ENCODE results near the gene FSCN2. TPM values are rescaled to one million over a fixed set of nuclear protein-coding genes. Genes with fewer than 3 reads are reported as not detected.

Gene FSCN2
- total RNA-seq, 2 donors from 2014 or later, result 1.6 to 2.0 TPM

- intact Hi-C loops (cut with DNase I), result no loop called here
- no peak for DNase-seq (ENCODE audit: low spot score)
Measured at GRCh38 chr17:81564778-81565177, 36.6 kb downstream of the FSCN2 start.

DNA sequence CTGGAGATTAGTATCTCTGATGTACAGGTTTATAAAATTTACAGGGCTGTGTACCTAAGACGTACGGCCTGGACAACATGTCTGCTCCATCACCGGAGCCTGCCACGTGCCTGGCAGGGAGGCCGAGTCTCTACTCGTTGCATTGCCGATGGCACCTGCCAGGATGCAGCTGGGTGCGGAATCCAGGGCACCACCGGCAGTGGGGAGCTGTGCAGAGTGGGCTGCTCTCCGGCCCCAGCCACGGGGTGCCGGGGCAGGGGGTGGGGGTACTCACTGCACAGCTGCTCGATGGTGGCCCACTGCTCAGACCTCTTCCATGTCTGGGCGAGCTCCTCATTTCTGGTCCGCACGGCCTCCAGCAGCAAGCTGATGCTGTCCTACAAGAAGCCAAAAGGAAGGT is 37.1 kb downstream of the FSCN2 start:
- intact Hi-C loops (cut with DNase I), result no loop called here
- no peak for DNase-seq (ENCODE audit: low spot score)

- peak; percentile 90 for DNase-seq (ENCODE audit: low spot score)
Measured at GRCh38 chr17:81566461-81567126, 38.4 kb downstream of the FSCN2 start.

DNA sequence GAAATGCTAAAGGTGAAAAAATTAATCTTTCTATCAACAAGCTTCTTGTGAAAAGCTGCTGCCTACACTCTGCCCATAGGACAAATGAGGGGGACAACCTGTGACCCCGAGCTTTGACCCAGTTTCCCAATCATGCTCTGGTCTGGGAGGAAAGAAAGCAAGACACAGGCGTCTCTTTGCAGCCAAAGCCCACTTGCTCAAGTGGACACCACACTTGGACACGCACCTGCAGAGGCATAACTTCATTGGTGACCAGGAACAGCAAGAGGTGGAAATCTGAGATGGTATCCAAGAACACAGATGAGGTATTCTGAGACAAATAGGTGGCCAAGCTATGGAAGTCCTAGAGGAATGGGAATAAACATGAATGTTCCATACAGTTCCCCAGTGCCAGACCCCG is 39.0 kb downstream of the FSCN2 start:
- intact Hi-C loops (cut with DNase I), result no loop called here

More at GRCh38 chr17:81566461-81567126, 38.4 kb downstream of the FSCN2 start:
- intact Hi-C loops (cut with DNase I), result no loop called here

DNA sequence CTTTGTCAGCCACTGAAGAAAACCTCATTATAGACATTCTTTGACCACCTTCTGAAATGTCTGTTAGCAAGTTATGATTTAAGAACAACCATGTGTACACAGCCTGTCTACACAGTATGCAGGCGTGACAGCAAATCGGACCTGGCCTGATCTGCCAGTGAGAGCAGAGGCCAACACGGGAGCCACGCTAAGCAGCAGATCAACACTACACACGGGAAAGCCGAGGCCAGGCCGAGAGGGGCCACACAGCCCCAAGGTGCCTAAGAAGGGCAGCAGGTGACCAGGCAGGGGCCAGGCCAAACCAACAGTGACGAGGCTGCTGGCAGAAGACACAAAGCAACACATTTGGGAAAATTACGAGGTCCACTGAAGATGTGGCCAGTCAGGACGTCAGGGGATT is 40.2 kb downstream of the FSCN2 start:
- no peak for DNase-seq (ENCODE audit: low spot score)
- intact Hi-C loops (cut with DNase I), result no loop called here

More for the DNA sequence above, 39.0 kb downstream of the FSCN2 start:
- no peak for DNase-seq (ENCODE audit: low spot score)

- intact Hi-C loops (cut with DNase I), result no loop called here
- no peak for DNase-seq (ENCODE audit: low spot score)
Measured at GRCh38 chr17:81569986-81570514, 41.9 kb downstream of the FSCN2 start.

GRCh38 chr17:81570964-81571363 is 42.8 kb downstream of the FSCN2 start:
- DNase-seq (ENCODE audit: low spot score), result no peak
- intact Hi-C loops (cut with DNase I), result no loop called here

DNA sequence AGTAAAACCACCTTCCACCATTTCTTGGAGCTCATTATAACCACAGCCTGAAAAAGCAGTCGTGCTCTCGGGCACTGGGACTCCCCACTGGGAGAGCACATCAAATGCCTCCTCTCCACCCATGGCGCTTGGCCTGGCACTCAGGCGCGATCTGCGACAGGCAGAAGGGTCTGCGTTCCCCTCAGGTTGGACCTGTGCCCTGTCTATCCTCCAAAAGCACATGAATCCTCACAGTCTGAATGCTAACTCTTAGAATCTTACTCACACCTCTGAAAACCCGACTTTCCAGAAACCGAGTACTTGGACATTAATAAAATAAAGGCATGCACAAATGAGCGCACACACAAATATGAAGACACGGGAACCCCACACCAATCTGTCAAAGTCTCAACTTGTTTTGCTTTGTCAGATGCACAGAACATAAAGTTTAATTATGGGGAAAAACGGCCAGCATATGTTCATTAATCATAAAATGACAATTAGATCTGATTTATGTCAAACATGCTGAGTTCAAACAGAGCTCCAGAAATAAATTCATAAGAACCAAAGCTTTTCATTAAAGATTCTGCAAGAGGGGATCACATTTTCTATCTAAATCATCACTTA is 44.5 kb downstream of the FSCN2 start:
- intact Hi-C loops (cut with DNase I), result no loop called here
- DNase-seq (ENCODE audit: low spot score), result no peak

DNA sequence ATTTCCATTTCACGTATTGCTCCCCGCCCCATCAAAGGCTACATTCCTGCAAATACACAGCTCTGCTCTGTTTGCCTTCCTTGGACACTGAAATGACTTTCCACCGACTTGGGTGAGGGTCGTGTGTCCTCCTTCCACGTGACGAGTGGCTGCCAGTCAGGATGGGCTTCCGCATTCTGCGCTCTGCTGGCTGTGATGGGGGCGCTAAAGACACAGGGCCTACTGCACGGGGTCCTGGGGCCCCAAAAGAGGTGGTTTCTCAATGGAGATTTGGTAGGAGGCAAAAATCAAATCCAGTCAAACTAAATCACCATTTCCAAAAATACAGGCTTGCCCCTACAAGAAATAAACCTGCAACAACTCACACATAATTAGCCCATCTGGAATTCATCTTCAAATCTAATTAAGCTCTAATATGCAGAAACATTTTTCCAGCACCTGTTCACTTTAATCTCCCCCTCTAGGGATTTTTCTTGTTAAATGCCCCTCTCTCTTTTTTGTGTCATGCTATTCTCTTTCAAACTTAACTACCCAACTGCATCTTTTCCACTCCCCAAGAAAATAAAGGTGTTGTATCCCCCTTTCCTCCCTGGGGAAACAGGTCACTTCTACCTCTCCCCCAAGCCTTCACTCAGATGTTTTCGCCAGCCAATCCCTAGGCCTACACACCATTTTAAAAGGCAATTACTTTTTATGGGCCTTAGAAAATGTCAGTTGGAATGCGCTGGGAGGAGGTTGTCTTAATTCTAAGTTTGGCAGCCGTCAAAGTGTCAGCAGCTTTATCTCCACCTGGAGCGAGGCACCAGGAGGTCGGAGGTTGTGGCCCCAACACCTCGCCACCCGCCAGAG is 45.8 kb downstream of the FSCN2 start:
- intact Hi-C loops (cut with DNase I), result no loop called here
- DNase-seq (ENCODE audit: low spot score), result no peak

DNA sequence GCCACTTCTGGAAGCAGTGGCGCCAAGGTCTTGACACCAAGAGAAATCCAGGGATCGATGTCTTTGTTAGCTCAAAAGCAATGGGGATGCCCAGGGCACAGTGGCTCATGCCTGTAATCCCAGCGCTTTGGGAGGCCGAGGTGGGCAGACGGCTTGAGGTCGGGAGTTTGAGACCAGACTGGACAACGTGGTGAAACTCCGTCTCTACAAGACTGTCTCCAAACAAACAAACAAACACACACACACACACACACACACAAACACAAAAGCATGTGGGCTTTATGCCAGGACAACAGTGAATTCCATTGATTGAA is 46.4 kb downstream of the FSCN2 start:
- DNase-seq (ENCODE audit: low spot score), result no peak
- intact Hi-C loops (cut with DNase I), result no loop called here

DNA sequence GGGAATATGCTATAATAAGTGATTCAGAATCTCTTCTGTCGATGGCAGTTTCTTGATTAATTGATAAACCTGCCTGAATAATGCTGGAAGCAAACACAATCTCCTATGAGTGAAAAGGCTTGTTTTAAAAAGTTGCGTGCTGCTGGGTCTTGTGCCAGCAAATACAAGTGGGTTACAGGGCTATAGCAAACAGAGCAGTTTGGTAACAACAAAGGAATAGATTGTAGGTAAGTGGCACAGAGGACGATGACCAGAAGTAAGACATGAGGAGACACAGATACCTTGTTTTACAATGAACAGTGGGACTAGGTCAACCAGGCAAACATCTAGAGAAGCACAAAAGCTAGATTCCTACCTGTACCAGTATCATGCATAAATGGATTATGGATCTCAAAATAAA is 47.7 kb downstream of the FSCN2 start:
- intact Hi-C loops (cut with DNase I), result no loop called here
- no peak for DNase-seq (ENCODE audit: low spot score)

DNA sequence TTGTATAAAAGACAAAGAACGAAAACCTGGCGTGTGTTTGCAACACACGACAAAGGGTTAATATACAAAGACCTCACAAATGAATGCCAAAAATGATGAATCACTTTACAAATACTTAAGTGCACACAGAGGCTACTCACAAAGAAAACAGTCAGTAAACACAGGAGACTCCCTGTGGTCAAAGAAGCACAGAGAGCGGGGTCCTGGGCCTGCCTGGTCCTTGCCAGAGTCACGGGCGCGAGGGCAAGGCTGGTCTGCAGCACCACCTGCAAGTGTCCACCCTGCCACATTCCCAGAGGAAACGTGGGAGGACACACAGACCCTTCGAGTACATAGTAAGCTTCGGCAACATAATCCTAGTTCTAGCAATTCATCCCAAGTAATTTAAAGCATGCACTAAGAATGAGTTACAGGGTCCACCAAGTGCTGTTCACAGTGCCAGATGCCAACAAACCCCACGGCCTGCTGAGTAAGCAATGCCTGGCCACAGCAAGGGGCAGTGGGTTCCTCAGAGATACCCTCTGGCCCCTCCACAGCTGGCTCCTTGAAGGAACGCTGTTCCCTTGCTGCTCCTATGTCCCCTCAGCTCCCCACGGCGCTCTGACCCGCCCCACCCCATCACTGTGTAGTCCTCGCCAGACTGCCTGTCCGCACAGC is 48.6 kb downstream of the FSCN2 start:
- no peak for DNase-seq (ENCODE audit: low spot score)
- intact Hi-C loops (cut with DNase I), result no loop called here

DNA sequence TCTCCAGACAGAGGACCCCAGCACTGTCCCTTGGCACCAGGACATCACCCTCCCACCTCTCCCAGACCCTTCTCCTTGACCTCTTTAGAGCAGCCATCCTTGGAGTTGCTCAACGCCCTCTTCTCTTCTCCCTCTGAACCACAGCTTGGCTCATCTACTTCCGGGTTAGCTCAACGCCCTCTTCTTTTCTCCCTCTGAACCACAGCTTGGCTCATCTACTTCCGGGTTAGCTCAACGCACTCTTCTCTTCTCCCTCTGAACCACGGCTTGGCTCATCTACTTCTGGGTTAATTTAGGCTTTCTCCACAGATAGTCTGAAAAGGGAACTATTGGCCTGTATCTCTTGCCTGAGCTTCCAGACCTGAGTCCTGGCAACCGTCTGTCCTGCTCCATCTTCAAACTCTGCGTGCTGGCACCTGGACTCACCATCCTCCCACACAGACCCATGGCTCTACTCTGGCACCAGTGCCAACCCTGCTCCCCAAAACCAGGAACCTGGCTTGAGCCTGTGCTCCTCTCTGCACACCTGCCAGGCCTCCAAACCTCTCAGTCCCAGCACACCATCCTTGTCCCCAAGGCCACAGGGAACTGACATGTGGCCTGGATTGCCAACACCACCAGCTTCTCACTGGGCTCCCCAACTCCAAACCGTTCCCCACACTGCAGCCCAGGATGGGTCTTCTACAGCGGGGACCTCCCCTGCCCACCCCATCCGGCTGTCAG is 49.3 kb downstream of the FSCN2 start:
- no peak for DNase-seq (ENCODE audit: low spot score)
- intact Hi-C loops (cut with DNase I), result no loop called here

GRCh38 chr17:81578038-81578441 is 49.9 kb downstream of the FSCN2 start:
- DNase-seq (ENCODE audit: low spot score), result no peak
- intact Hi-C loops (cut with DNase I), result no loop called here

DNA sequence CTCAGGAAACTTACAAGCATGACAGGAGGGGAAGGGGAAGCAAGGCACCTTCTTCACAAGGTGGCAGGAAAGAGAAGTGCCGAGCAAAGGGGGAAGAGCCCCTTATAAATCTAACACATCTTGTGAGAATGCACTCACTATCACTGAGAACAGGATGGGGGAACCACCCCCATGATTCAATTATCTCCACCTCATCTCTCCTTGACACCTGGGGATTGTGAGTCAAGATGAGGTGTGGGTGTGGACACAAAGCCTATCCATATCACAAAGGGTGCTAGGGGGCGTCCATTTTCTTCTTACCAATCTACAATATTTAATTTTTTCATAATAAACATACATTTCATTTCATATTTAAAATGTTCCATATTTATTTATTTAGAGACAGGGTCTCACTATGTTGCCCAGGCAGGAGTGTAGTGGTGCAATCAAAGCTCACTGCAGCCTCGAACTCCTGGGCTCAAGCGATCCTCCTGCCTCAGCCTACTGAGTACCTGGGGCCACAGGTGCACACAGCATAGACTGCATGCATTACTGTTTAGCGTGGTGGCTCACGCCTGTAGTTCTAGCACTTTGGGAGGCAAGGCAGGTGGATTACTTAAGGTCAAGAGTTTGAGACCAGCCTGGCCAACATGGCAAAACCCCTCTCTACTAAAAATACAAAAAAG is 50.5 kb downstream of the FSCN2 start:
- intact Hi-C loops (cut with DNase I), result no loop called here
- DNase-seq (ENCODE audit: low spot score), result no peak

- DNase-seq (ENCODE audit: low spot score), result no peak
- intact Hi-C loops (cut with DNase I), result no loop called here
Measured at GRCh38 chr17:81579298-81579697, 51.1 kb downstream of the FSCN2 start.

- no peak for DNase-seq (ENCODE audit: low spot score)
- intact Hi-C loops (cut with DNase I), result no loop called here
Measured at GRCh38 chr17:81579821-81580321, 51.7 kb downstream of the FSCN2 start.

GRCh38 chr17:81580481-81580880 is 52.3 kb downstream of the FSCN2 start:
- no peak for DNase-seq (ENCODE audit: low spot score)
- intact Hi-C loops (cut with DNase I), result no loop called here

GRCh38 chr17:81581758-81582157 is 53.6 kb downstream of the FSCN2 start:
- intact Hi-C loops (cut with DNase I), result no loop called here
- no peak for DNase-seq (ENCODE audit: low spot score)
